ENCODE results near the gene MR1.

The MR1 gene

GRCh38 chr1:181064702-181065101 lies 30.9 kb downstream of the MR1 start:
- DNase-seq = no peak

GRCh38 chr1:181073638-181074037 lies 39.9 kb downstream of the MR1 start:
- DNase-seq = no peak

GRCh38 chr1:181075766-181076350 lies 42.1 kb downstream of the MR1 start:
- DNase-seq = no peak

GRCh38 chr1:181076852-181077251 lies 43.1 kb downstream of the MR1 start:
- DNase-seq = no peak

GRCh38 chr1:181077576-181078242 lies 43.9 kb downstream of the MR1 start:
- no peak for DNase-seq

- no peak for DNase-seq
Measured at GRCh38 chr1:181079382-181079781, 45.6 kb downstream of the MR1 start.

- DNase-seq = no peak
Measured at GRCh38 chr1:181079920-181080319, 46.1 kb downstream of the MR1 start.

GRCh38 chr1:181080556-181080955 lies 46.8 kb downstream of the MR1 start:
- no peak for DNase-seq

- no peak for DNase-seq
Measured at GRCh38 chr1:181081395-181081794, 47.6 kb downstream of the MR1 start.

- DNase-seq = no peak
Measured at GRCh38 chr1:181083842-181084605, 50.2 kb downstream of the MR1 start.

GRCh38 chr1:181084606-181084969 lies 50.8 kb downstream of the MR1 start:
- no peak for DNase-seq

GRCh38 chr1:181086091-181086490 lies 52.3 kb downstream of the MR1 start:
- no peak for DNase-seq

GRCh38 chr1:181086926-181087325 lies 53.1 kb downstream of the MR1 start:
- DNase-seq = no peak

- no peak for DNase-seq
Measured at GRCh38 chr1:181087400-181087901, 53.7 kb downstream of the MR1 start.

GRCh38 chr1:181088079-181089016 lies 54.6 kb downstream of the MR1 start, which contains the start of gene IER5:
Gene IER5 (plus strand): TSS chr1:181088700. CDS start chr1:181088903, 203 bp downstream.
- DNase-seq = peak; percentile 99

GRCh38 chr1:181089017-181089675 lies 55.4 kb downstream of the MR1 start:
- DNase-seq = no peak

- peak; percentile 84 for DNase-seq
Measured at GRCh38 chr1:181089676-181090544, 56.1 kb downstream of the MR1 start.

GRCh38 chr1:181090641-181091126 lies 56.9 kb downstream of the MR1 start:
- DNase-seq = no peak

GRCh38 chr1:181091309-181092040 lies 57.7 kb downstream of the MR1 start:
- DNase-seq = no peak

- no peak for DNase-seq
Measured at GRCh38 chr1:181092056-181092455, 58.3 kb downstream of the MR1 start.

Data from eye (tissue), 1 donor.